ENCODE data around the gene LRWD1. TPM values are rescaled to one million over a fixed set of nuclear protein-coding genes. Genes with fewer than 3 reads are reported as not detected.

Gene LRWD1
- total RNA-seq (10 to 100 TPM; 12.9 to 16.6 TPM), polyA plus RNA-seq (ENCODE audit: insufficient read length in 6 of 6) (10 to 100 TPM; 13.0 to 22.2 (median 16.6) TPM)
- long read RNA-seq, donor 1, partial matches to known transcripts = 5 of 9 reads
- long read RNA-seq, donor 1, other reads (novel, unspliced or antisense) = 0 of 9 reads
- long read RNA-seq, donor 2, partial matches to known transcripts = 23 of 24 reads
- long read RNA-seq, donor 2, other reads (novel, unspliced or antisense) = 0 of 24 reads
- long read RNA-seq, donor 3, partial matches to known transcripts = 0 of 2 reads
- long read RNA-seq, donor 3, other reads (novel, unspliced or antisense) = 0 of 2 reads
- long read RNA-seq, donor 4, transcript LRWD1-201 (15 exons, 2,215 nt) = major isoform, 6 of 8 reads
- long read RNA-seq, donor 4, partial matches to known transcripts = 1 of 8 reads
- long read RNA-seq, donor 4, other reads (novel, unspliced or antisense) = 1 of 8 reads
- long read RNA-seq, donor 5, partial matches to known transcripts = 0 of 1 reads
- long read RNA-seq, donor 5, other reads (novel, unspliced or antisense) = 0 of 1 reads
- long read RNA-seq, donor 6, partial matches to known transcripts = 0 of 2 reads
- long read RNA-seq, donor 6, other reads (novel, unspliced or antisense) = 0 of 2 reads
- long read RNA-seq, donor 7, partial matches to known transcripts = 0 of 3 reads
- long read RNA-seq, donor 7, other reads (novel, unspliced or antisense) = 0 of 3 reads
- long read RNA-seq, donor 8, partial matches to known transcripts = 68 of 241 reads
- long read RNA-seq, donor 8, other reads (novel, unspliced or antisense) = 172 of 241 reads
- long read RNA-seq, donor 9 = 0 reads
- long read RNA-seq, donor 10, partial matches to known transcripts = 0 of 5 reads
- long read RNA-seq, donor 10, other reads (novel, unspliced or antisense) = 1 of 5 reads
- long read RNA-seq, donor 11, transcript LRWD1-201 (15 exons, 2,215 nt) = major isoform, 5 of 16 reads
- long read RNA-seq, donor 11, partial matches to known transcripts = 10 of 16 reads
- long read RNA-seq, donor 11, other reads (novel, unspliced or antisense) = 0 of 16 reads
- long read RNA-seq, donor 12, partial matches to known transcripts = 41 of 78 reads
- long read RNA-seq, donor 12, other reads (novel, unspliced or antisense) = 31 of 78 reads

DNA sequence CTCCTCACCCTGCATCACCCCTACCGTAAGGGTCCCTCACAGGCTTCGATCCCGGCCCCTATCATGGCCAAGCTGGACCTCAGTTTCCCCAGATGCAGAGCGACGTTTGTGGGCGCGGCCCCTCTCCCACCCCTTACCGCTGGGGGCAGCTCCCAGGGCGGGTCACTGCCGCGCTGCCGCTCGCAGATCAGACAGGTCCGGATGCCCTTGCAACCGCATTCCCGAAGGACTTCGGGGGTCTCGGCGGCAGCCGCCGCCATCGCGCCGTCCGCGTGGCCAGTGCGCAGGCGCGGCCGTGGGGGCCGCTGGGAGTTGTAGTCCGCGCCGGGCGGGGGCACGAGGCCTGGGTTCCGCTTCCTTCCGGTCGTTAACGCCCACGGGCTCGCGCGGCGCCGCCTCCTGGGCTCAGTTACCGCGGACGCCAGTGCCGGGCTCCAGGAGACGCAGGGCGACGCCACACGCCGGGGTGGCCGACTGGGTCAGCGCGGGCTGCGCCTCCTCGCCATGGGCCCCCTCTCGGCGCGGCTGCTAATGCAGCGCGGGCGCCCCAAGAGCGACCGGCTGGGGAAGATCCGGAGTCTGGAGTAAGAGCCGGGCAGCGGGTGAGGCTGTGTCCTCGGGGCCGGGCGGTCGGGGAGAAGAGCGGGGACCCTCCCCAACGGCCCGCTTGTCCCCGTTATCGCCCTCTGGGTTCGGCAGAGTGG lies at the start of gene LRWD1, which contains the start of gene ALKBH4:
Gene LRWD1, plus strand, starts transcription at position 408 of the 704 bp plus-strand sequence. Its CDS starts 97 bp downstream, at position 505.
Gene ALKBH4, minus strand, starts transcription at position 287 of the 704 bp plus-strand sequence. Its CDS starts 27 bp downstream, at position 260.
- intact Hi-C loops (cut with DNase I) = no loop called here
- DNase-seq = peak; percentile 91 to 99 (median 95)
- Histone ChIP-seq H3K27ac (peak within 1 kb of the TSS in 1 of 2 donors; percentile 82), H3K36me3 (peaks cover 0 to 24% of the 10 kb centered on the region in 2 donors), H3K9me3 (no peaks in the 10 kb centered on the region), H3K4me1 (peaks cover 12 to 28% of the 10 kb centered on the region in 2 donors), H3K4me3 (peak within 1 kb of the TSS; percentile 76 to 96), H3K27me3 (no peaks in the 10 kb centered on the region)
- peak; percentile 98 for ATAC-seq
- TF ChIP-seq, protein P1, sequence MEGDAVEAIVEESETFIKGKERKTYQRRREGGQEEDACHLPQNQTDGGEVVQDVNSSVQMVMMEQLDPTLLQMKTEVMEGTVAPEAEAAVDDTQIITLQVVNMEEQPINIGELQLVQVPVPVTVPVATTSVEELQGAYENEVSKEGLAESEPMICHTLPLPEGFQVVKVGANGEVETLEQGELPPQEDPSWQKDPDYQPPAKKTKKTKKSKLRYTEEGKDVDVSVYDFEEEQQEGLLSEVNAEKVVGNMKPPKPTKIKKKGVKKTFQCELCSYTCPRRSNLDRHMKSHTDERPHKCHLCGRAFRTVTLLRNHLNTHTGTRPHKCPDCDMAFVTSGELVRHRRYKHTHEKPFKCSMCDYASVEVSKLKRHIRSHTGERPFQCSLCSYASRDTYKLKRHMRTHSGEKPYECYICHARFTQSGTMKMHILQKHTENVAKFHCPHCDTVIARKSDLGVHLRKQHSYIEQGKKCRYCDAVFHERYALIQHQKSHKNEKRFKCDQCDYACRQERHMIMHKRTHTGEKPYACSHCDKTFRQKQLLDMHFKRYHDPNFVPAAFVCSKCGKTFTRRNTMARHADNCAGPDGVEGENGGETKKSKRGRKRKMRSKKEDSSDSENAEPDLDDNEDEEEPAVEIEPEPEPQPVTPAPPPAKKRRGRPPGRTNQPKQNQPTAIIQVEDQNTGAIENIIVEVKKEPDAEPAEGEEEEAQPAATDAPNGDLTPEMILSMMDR (IDR thresholded peaks at IDR 0.05) = peak in 1 of 2 donors; percentile 27

DNA sequence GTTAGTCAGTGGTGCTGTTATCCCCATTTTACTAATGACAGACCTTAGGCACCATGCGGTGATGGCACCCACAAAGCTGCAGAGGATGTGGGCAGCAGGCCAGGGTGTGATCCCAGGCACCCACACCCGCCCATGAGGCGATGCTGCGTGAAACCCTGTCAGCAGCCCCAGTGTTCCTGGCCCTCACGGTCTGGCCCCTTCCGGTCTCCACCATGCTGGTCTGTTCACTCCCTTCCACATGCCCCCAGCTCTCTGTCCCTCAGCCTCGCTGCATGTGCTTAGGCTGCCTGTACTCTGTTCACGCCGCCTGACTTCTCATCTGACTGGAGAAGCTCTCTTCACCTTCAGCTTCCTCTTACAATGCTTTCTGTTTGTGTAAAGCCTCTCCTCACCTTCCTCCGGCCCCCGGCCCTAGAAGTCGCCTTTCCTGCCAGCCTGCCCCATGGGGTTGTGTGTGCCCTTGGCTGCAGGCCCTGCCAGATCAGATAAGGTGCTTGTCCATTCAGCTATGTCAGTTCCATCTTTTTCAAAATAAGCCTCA lies 49.0 kb upstream of the LRWD1 start:
- Histone ChIP-seq H3K36me3 (peaks cover 0 to 68% of the 10 kb centered on the region in 2 donors), H3K9me3 (no peaks in the 10 kb centered on the region), H3K4me3 (no peak overlapping the region), H3K27me3 (no peaks in the 10 kb centered on the region), H3K4me1 (peaks cover 0 to 36% of the 10 kb centered on the region in 2 donors), H3K27ac (peak overlapping the region; percentile 39 to 71)
- DNase-seq (no peak), ATAC-seq (peak; percentile 23)
- intact Hi-C loops (cut with DNase I) = no loop called here
- TF ChIP-seq, protein P1 (IDR thresholded peaks at IDR 0.05) = no peak

DNA sequence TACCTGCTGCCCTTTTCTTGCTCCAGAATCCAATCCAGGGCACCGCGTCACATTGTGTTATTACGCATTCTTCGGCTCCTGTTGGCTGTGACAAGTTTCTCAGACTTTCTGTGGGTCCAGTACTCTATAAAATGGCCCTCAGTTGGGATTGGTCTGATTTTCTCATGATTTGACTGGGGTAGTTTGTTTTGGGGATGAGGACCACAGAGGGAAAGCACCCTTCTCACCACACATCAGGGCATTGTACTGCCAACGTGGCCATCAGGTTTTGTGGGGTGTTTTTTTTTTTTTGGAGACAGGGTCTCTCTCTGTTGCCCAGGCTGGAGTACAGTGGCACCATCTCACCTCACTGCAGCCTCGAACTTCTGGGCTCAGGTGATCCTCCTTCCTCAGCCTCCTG lies 48.4 kb upstream of the LRWD1 start:
- Histone ChIP-seq H3K4me1 (peaks cover 0 to 43% of the 10 kb centered on the region in 2 donors), H3K27ac (peak overlapping the region in 1 of 2 donors; percentile 71), H3K36me3 (peaks cover 0 to 68% of the 10 kb centered on the region in 2 donors), H3K27me3 (no peaks in the 10 kb centered on the region), H3K9me3 (no peaks in the 10 kb centered on the region), H3K4me3 (no peak overlapping the region)
- intact Hi-C loops (cut with DNase I) = no loop called here
- no peak for DNase-seq
- ATAC-seq = no peak
- TF ChIP-seq, protein P1 (IDR thresholded peaks at IDR 0.05) = no peak

DNA sequence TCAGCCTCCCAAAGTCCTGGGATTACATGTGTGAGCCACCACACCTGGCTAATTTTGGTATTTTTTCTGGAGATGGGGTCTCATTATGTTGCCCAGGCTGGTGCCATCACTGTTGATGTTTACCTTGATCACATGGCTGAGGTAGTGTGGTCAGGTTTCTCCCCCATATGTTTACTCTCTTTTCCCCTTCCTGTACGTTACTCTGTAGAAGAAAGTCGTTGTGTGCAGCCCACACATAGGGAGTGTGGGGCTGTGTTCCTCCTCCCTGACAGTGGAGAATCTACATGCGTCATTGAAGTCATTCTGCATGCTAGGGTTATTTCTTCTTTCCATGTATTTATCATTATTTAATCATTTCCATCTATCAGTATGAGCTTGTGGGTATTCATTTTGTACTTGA lies 47.7 kb upstream of the LRWD1 start:
- DNase-seq (no peak), ATAC-seq (no peak)
- Histone ChIP-seq H3K9me3 (no peaks in the 10 kb centered on the region), H3K36me3 (peaks cover 0 to 68% of the 10 kb centered on the region in 2 donors), H3K4me3 (no peak overlapping the region), H3K27ac (no peak overlapping the region), H3K27me3 (no peaks in the 10 kb centered on the region), H3K4me1 (peaks cover 0 to 42% of the 10 kb centered on the region in 2 donors)
- TF ChIP-seq, protein P1 (IDR thresholded peaks at IDR 0.05) = no peak
- intact Hi-C loops (cut with DNase I) = no loop called here
